NCI-H748 (cell line): ENCODE results near the gene GTF2A1.

Experiments
- DNase-seq: peaks from one replicate; lab custom pipeline; 2025; ENCODE audit not compliant: unreplicated experiment; lab: John Stamatoyannopoulos, UW

GTF2A1 gene

DNA sequence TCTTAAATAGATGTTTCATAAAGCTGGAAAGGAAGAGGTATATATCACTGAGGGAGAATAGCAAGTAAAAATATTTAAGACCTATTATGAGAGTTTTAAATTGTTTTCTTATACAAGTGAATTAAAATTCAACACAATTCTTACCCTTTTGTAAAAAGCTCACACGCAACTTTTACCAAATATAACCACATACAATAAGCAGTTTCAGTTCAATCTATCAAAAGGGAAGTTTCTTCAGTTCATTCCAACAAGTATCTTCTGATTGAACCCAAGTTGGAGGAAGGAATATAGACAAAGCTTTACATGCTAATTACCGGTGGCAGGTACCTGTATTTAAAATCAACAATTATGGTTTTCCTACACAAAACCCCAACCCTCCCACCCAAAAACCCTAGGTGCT, 41.1 kb downstream of the GTF2A1 start:
- no peak for DNase-seq

GRCh38 chr14:81178063-81178462, 42.7 kb downstream of the GTF2A1 start:
- no peak for DNase-seq

DNA sequence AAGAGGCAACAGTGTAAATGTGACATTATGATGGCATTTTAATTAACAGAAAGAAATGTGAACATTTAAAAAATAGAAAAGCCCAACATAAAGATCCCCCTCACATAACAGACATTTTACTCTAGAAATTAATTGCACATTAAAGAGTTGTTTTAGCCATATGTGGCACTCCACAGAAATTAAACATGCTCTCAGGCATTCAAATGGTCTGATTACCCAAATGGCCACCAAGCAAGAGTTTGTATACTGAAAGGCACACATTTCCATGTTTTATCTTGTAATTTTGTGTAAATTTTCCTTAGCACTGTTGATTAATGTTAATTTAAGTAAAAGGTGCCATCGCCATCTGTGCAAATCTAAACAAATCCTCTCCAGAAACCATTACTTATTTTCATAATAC, 43.5 kb downstream of the GTF2A1 start:
- DNase-seq = no peak

- no peak for DNase-seq
These were observed 44.5 kb downstream of the GTF2A1 start for GRCh38 chr14:81176241-81176640.

GRCh38 chr14:81172881-81173280, 47.9 kb downstream of the GTF2A1 start:
- no peak for DNase-seq

- no peak for DNase-seq
These were observed 48.4 kb downstream of the GTF2A1 start for GRCh38 chr14:81172353-81172752.

GRCh38 chr14:81170829-81171195, 49.9 kb downstream of the GTF2A1 start:
- no peak for DNase-seq

DNA sequence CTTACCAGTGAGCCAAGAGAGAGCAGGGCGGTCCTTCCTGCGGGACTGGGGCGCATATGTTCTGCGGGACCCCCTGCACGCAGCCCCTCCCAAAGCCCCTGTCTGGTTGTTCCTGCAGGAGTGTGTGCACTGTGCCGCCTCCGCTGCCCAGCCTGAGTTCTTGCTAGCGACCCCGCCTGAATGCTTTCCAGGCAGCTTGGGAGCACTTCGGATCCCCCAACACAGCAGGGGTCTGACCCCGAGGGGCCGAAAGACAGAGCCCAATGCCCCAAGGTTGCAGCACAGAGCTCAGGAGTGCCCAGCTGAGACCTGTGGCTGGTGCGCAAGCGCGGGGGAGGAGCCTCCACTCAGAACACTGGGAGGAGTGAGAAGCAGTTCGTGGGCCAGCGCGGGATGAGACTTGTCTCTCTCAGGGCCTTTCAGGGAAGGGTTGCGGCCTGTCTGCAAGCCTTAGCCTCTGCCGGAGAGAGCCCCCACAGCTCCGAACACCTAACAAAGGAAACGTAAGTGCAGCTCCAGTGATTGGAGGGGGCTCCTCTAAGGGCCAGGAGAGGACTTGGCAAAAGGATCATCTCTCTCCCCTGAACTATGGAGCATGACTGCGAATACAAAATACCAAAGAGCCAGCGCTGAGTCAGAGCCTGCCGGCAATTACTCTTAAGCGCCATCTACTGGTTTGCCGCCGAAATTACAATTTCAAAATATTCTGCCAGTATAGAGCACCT, 50.5 kb downstream of the GTF2A1 start:
- peak; percentile 93 for DNase-seq

GRCh38 chr14:81169711-81170103, 51.1 kb downstream of the GTF2A1 start:
- no peak for DNase-seq

DNA sequence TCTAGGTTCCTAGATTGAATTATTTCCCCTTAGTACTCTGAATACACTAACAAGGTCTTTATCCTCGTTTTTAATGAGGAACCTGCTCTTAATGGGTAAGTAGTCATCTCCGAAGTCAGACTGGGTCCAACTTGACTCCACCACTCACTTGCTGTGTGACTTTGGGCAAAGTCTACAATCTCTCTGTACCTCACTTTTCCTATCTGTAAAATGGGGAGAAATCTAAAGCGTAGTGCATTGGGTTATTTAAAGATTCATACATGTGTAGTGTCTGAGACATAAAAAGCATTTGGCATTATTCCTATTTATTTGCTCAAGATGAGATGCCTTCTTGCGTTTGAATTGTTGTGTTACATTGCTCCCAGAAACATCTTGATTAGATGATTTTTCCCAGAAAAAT, 51.5 kb downstream of the GTF2A1 start:
- no peak for DNase-seq

GRCh38 chr14:81166121-81166520, 54.6 kb downstream of the GTF2A1 start:
- no peak for DNase-seq

DNA sequence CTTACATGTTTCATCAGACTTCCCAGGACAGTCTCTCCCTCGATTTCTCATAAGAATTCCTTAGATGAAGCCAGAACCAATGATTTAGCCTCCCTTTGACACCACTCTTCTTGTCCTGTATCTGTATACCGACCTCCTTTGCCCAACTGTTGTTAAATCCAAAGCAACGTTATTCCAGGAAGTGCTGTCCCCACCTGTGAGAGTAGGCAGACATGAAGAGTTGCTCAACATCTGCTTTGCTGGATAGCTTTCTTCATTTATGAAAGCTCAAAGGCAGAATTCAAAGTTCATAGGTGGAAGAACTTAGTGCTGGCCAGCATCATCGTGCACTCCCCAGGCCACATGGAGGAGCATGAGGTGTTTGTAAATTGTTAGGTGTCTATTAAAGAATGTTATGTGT, 55.6 kb downstream of the GTF2A1 start:
- no peak for DNase-seq

DNA sequence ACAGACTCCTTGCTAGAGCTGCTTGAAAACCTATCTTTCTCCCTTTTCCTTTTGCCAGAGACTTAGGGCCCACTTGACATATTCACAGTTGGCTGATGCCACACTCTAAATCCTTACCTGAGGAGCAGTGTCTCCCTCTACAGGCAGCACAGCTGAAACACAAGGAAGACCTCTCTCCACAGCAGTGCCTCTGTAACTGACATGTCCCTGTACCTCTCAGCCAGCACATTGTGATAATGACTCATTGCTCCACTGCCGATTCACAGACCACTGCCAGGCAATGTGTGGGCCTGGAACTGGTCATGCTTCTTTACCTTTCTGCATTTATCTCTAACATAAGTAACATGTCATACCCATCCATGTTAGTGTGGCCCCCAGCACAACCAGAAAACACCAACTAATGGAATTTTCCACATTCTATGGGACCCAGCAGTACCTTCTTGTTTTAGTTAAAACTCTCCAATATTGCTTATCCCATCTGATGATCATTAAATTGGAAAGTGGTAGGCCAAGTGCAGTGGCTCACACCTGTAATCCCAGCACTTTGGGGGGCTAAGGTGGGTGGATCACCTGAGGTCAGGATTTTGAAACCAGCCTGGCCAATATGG, 56.5 kb downstream of the GTF2A1 start:
- DNase-seq = peak; percentile 82

DNA sequence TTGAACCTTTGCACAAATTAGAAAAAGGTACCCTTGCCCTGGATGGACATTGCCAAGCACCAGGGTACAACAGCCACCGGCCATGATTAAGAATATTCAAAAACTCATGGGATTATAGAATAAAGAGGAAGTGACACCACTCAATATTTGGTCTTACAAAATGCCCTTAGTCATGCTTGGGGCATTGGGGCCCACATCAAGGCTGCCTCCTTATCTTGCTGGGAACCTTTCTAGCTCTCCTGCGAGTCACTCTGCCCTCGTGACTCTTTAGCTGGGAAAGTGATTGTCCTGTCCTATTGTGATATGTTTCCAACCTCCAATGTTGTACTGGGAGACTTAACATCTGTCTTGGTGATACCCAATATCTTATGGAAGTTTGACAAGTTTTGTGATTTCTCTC, 57.8 kb downstream of the GTF2A1 start:
- no peak for DNase-seq

- DNase-seq = no peak
These were observed 59.0 kb downstream of the GTF2A1 start for GRCh38 chr14:81161749-81162148.

- no peak for DNase-seq
These were observed 59.7 kb downstream of the GTF2A1 start for GRCh38 chr14:81161088-81161487.

DNA sequence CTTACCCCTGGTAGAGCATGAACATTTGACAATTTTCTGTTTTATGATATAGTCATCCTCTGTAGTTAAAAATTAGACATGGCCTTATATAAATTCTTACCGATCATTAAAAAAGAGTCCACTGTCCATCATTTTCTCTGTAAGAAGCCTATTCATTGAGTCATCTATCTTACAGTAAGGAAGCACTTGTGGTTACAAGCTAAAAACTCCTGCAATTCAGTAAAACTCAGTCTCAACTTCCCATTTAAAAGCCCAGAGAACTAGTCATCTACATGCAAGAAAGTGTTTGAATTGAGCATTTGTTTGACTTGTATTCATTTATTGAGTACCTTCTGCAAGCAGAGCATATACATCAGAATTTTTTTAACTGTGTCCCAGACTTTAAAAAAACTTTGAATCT, 63.3 kb downstream of the GTF2A1 start:
- no peak for DNase-seq

- DNase-seq = no peak
These were observed 67.6 kb downstream of the GTF2A1 start for GRCh38 chr14:81153187-81153586.

DNA sequence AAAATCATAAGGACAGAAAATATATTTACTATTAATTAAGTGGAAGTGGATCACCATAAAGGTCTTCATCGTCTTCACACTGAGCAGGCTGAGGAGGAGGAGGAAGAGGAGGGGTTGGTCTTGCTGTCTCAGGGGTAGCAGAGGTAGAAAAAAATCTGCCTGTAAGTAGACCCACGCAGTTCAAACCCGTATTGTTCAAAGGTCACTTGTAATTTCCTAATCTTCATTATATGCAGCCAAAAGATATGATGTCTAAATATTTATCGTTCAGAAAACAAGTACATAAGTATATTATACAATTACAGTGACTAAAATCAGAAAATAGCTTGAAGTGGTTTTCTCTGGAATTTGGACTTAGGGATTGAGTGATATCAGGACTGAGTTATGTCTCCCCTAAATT, 72.1 kb downstream of the GTF2A1 start:
- no peak for DNase-seq

- peak; percentile 14 for DNase-seq
These were observed 73.4 kb downstream of the GTF2A1 start for GRCh38 chr14:81147140-81147897.

DNA sequence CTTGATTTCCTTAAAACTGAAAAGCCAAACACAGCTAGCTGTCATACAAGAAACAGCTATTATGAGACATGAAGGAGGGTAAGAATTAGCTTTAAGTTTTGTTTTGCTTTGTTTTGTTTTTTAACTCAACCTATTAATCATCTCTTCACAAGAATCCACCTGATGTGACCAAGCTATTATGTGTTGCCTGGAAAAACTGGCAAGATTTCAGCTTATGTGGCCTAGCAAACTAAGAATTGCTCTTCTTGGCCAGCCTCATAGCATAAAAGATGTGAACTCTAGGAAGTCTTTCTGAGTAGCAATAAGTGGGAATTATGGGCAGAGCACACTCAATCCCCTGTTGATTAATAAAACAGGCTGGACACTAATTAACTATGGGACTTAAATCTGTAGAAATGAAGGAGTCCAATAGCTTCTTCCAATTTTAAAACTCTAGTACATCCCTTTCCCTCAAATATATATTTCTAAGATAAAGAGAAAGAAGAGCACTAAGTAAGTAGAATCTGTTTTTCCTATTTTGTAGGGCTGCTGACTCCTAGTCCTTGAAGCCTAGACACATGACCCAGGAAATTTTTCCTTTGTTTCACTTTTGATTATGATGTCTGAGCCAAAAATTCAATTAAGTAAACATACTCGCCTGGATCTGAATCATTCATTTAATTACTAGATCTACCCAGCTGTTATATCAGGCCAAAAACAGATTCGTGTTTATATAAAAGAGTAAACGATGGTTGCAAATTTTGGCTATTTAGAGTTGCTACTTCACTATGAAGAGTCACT, 75.7 kb downstream of the GTF2A1 start:
- DNase-seq = peak; percentile 19

- no peak for DNase-seq
These were observed 77.0 kb downstream of the GTF2A1 start for GRCh38 chr14:81143793-81144192.
